AG04450 (cell line): ENCODE results near the gene DPCD. TPM values are rescaled to one million over a fixed set of nuclear protein-coding genes. Genes with fewer than 3 reads are reported as not detected.

Experiments
- CTCF ChIA-PET: fragments of 300-600, 350-600 bp; formaldehyde crosslinking; extraction: SDS; loops from one replicate; lab custom pipeline; 2022; ENCODE audit warnings: antibody characterized with exemption, inconsistent platforms; lab: Charles Lee
- POLR2A ChIA-PET: fragments of 350-600 bp; formaldehyde crosslinking; extraction: SDS; loops from one replicate; lab custom pipeline; 2021; ENCODE audit warnings: antibody characterized with exemption, inconsistent platforms; lab: Yijun Ruan, JAX
- DNase-seq: peaks from one replicate; pipeline ENCODE4 v3.0.0-alpha.2; 2011; ENCODE audit warnings: low read depth, low spot score
- H3K27ac ChIP-seq: one replicate; pipeline ENCODE4 v1.5.1; 2012; ENCODE audit warnings: low read depth, low read length, control low read depth
- H3K27me3 ChIP-seq: one replicate; pipeline ENCODE4 v1.6.0; 2012; ENCODE audit warnings: low read length; ENCODE audit not compliant: control insufficient read depth, insufficient read depth
- H3K4me3 ChIP-seq: 2 replicates; pipeline ENCODE4 v1.5.1; 2011; ENCODE audit warnings: mild to moderate bottlenecking, low read depth, low read length, control low read depth
- H3K9me3 ChIP-seq: 2 replicates; pipeline ENCODE4 v1.5.1; 2012; ENCODE audit warnings: low read length; ENCODE audit not compliant: control insufficient read depth, insufficient read depth
- CTCF ChIP-seq: IDR thresholded peaks from 2 replicates; pipeline ENCODE4 v1.5.1; 2011; ENCODE audit warnings: low read depth, low read length, control low read depth, inconsistent platforms
- polyA plus RNA-seq: library from polyadenylated mRNA; depleted of rRNA; stranded (reverse); fragments of >200 nt; gene quantifications from 2 replicates; pipeline ENCODE4 v1.2.3, GENCODE V29; 2011; rRNA removed
- small RNA-seq: library from RNA; depleted of rRNA; stranded (forward); fragments of <200 nt; gene quantifications from one replicate; pipeline ENCODE3, GENCODE V24; 2012; ENCODE audit warnings: low read depth; ENCODE audit not compliant: insufficient read length

The DPCD gene
- polyA plus RNA-seq, 1 experiment: 49.7 TPM

GRCh38 chr10:101655570-101655969, 67.4 kb downstream of the DPCD start:
- Histone ChIP-seq H3K27me3 (no peaks in the 10 kb centered on the region), H3K9me3 (no peaks in the 10 kb centered on the region), H3K4me3 (no peak overlapping the region), H3K27ac (no peak overlapping the region)
- no peak for TF ChIP-seq CTCF
- ChIA-PET POLR2A (no interaction called here), CTCF (no interaction called here)
- DNase-seq: no peak

- no peak overlapping the region for H3K4me3 ChIP-seq
- H3K9me3 ChIP-seq: no peaks in the 10 kb centered on the region
- H3K27me3 ChIP-seq: no peaks in the 10 kb centered on the region
- no peak for DNase-seq
- no peak for TF ChIP-seq CTCF
- ChIA-PET POLR2A (interaction anchor here (0.6 kb wide), 1 partner anchor 363 kb away, joined by 8 read pairs; no protein-coding TSS in a partner anchor), CTCF (interaction anchor here (0.6 kb wide), 2 partner anchors 9 to 1770 kb away, joined by 3 to 4 read pairs; no protein-coding TSS in a partner anchor)
- no peak overlapping the region for H3K27ac ChIP-seq
Measured at GRCh38 chr10:101656890-101657289, 68.8 kb downstream of the DPCD start.

- TF ChIP-seq CTCF: no peak
- CTCF ChIA-PET: no interaction called here
- H3K4me3 ChIP-seq: no peak overlapping the region
- no peaks in the 10 kb centered on the region for H3K9me3 ChIP-seq
- H3K27ac ChIP-seq: no peak overlapping the region
- POLR2A ChIA-PET: no interaction called here
- DNase-seq: no peak
- H3K27me3 ChIP-seq: no peaks in the 10 kb centered on the region
Measured at GRCh38 chr10:101658975-101659374, 70.9 kb downstream of the DPCD start.

Small RNA genes within 50 kb of the gene (small RNA-seq; reads per million reads assigned to genes)
- gene MIR3158-1: 2.2 reads per million
- gene RNU6-1165P: not detected

Other genes starting within 250 kb of the DPCD start
- 16.6 and 23.2 TPM in 2 replicates for gene BTRC, start 234.2 kb upstream of the DPCD start, polyA plus RNA-seq
- 14.8 and 16.4 TPM in 2 replicates for gene POLL, start 64 bp upstream of the DPCD start, polyA plus RNA-seq
- 18.3 TPM in 2 replicates for gene FBXW4, start 106.8 kb downstream of the DPCD start, polyA plus RNA-seq
- not detected in 2 replicates for gene FGF8, start 187.8 kb downstream of the DPCD start, polyA plus RNA-seq
- 31.5 and 41.5 TPM in 2 replicates for gene NPM3, start 195.1 kb downstream of the DPCD start, polyA plus RNA-seq
- 71.9 and 82.6 TPM in 2 replicates for gene OGA, start 230.1 kb downstream of the DPCD start, polyA plus RNA-seq